Esophagus (tissue), 2 donors: Measurements from ENCODE around the gene PTAFR. TPM values are rescaled to one million over a fixed set of nuclear protein-coding genes. Genes with fewer than 3 reads are reported as not detected.
"Not testable (repeated sequence)": the region's sequence is repeated elsewhere in the genome, so short reads cannot be mapped to it uniquely, and the experiment has no call there.

Source experiments
- H3K27ac ChIP-seq, 2 donors: one replicate each; pipeline ENCODE4 v1.5.1; 2013; ENCODE audit warnings: low read depth in 2 of 2, mild to moderate bottlenecking in 2 of 2, inconsistent platforms in 1 of 2, low read length in 1 of 2, moderate library complexity in 1 of 2
- H3K27me3 ChIP-seq, 2 donors: one replicate each; pipeline ENCODE4 v1.6.1; 2013; ENCODE audit warnings: low read length in 2 of 2, control low read depth in 1 of 2, mild to moderate bottlenecking in 1 of 2; ENCODE audit not compliant: insufficient read depth in 2 of 2, control insufficient read depth in 1 of 2
- H3K36me3 ChIP-seq, 2 donors: one replicate each; pipeline ENCODE4 v1.6.1; 2013; ENCODE audit warnings: low read length in 1 of 2; ENCODE audit not compliant: control insufficient read depth in 2 of 2, insufficient read depth in 2 of 2
- H3K4me1 ChIP-seq, 2 donors: one replicate each; pipeline ENCODE4 v1.6.1; 2013; ENCODE audit warnings: low read length in 1 of 2; ENCODE audit not compliant: control insufficient read depth in 2 of 2, insufficient read depth in 2 of 2
- H3K4me3 ChIP-seq, 2 donors: one replicate each; pipeline ENCODE4 v1.5.1; 2013; ENCODE audit warnings: low read length in 2 of 2, mild to moderate bottlenecking in 2 of 2, low read depth in 1 of 2, moderate library complexity in 1 of 2
- H3K9me3 ChIP-seq, 2 donors: one replicate each; pipeline ENCODE4 v1.6.1; 2013; ENCODE audit warnings: mild to moderate bottlenecking in 2 of 2, low read depth in 1 of 2, low read length in 1 of 2, moderate library complexity in 1 of 2; ENCODE audit not compliant: control insufficient read depth in 2 of 2, insufficient read depth in 1 of 2
- WGBS, 2 donors: extraction: QIAGEN DNeasy Blood & Tissue Kit; methylation state at CpG; one replicate each; pipeline ENCODE4 v1.1.7; 2013; 5-methylcytosine and 5-hydroxymethylcytosine counted together
- polyA plus RNA-seq, 2 donors: library from polyadenylated mRNA; stranded (reverse); fragments of 200-250 nt; gene quantifications; one replicate each; pipeline ENCODE4 v1.2.3, GENCODE V29; 2013
- donor health status: healthy with polysubstance abuse.
- donor health status: Bipolar disorder and iron deficiency.

PTAFR gene
- polyA plus RNA-seq, 2 donors, result 2.4 to 3.1 TPM

DNA sequence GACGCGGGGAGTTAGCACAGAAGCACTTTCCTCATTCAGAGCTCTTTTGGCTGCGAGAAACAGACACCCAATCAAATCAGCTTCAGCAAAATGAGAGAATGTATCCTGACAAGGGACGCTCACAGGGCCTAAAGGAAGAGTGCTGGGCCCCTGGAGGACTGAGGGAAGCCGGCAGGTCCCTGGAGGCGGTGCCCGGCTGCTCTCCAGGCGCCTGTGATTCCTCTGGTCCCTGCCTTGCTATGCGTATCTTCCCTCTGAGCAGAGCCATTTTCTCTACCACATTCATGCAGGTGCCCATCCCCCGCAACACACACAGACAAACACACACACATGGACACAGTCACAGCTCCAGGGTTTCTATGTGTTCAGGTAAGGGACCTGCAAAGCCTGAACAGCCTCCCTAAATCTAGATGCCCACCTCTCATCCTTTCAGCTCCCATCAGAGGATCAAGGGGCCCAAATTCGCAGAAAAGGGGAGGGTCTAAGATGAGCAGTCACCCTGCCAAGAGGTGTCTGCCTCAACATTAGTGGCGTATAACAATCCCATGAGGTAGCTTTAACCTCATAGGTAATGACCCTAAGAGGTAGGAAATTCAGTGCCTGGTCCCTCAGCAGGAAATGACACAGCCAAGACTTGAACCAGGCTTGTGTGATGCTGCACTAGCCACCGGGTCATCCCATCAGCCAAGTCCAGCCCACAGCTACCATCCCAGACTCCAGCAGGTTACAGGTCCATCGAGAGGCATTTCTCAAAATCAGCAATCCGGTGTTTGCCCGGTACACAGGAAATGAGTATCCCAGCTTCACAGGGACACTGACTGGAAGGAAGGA lies 29.0 kb downstream of the PTAFR start:
- Histone ChIP-seq H3K27me3 (no peaks in the 10 kb centered on the region), H3K4me3 (no peak overlapping the region), H3K27ac (no peak overlapping the region), H3K9me3 (no peaks in the 10 kb centered on the region), H3K4me1 (no peaks in the 10 kb centered on the region), H3K36me3 (peaks cover 0 to 4% of the 10 kb centered on the region in 2 donors)
- WGBS, 2 donors, result 77 to 80% methylated on average over 16 of the region's 16 CpGs

DNA sequence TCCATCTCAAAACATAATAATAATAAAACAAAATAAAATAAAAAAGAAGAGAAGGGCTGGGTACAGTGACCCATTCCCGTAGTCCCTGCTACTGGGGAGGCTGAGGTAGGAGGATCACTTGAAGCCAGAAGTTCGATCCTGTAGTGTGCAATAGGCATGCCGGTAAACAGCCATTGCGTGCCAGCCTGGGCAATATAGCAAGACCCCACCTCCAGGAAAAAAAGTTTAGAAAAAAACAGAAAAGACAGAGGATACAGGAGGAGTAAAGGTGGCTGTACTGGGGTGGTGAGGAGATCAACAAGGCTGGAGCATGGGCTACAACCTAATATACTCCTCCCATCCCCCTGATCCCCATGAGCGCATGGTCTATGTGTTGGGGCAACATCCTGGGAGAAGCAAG lies 30.8 kb downstream of the PTAFR start:
- no peak overlapping the region for H3K4me3 ChIP-seq
- peaks cover 0 to 4% of the 10 kb centered on the region in 2 donors for H3K36me3 ChIP-seq
- no peak overlapping the region for H3K27ac ChIP-seq
- no peaks in the 10 kb centered on the region for H3K4me1 ChIP-seq
- H3K9me3 ChIP-seq, result no peaks in the 10 kb centered on the region
- H3K27me3 ChIP-seq, result no peaks in the 10 kb centered on the region
- WGBS, 2 donors, result 97 to 98% methylated on average over 5 of the region's 5 CpGs

DNA sequence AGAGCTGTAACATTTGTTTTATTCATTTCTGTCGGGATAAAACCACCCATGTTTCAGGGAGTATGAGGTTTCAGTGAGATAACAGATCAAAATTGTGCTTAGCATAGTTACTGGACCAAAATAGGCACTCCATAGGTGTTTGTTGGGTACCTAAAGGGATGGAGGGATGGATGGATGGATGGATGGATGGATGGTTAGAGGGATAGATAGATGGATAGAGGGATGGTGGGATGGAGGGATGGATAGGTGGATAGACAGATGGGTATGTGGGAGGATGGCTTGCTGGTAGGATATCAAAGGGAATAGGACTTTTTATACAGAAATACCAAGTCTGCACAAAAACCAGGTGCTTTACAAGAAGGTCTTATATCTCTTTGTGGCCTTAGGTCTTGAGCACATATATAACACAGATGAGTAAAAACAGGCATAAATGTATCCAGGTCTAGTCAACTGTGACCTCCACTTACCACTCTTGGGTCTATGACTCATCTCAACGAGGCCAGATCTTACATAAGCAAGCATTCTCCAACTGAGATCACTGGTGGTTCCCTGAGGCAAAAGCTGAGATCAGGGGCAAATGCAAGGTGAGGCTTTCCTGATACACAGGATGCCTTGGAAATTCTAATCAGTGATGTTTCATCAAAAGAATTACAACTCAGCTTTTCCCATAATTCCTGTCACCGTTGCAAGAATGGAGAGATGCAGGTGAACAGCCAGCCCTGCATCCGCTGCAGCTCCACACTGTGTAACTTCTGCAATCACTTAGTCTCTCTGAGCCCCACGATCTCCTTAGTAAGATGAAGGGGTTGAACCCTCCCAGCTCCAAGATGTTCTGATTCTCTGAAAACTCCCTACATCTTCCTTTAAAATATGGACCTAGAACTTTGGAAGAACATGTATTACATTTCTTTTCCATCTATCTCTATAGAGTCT lies 32.0 kb downstream of the PTAFR start:
- H3K36me3 ChIP-seq, result no peaks in the 10 kb centered on the region
- no peaks in the 10 kb centered on the region for H3K9me3 ChIP-seq
- H3K4me1 ChIP-seq, result no peaks in the 10 kb centered on the region
- no peak overlapping the region for H3K27ac ChIP-seq
- no peaks in the 10 kb centered on the region for H3K27me3 ChIP-seq
- H3K4me3 ChIP-seq, result no peak overlapping the region
- 62 to 68% methylated on average over 5 of the region's 5 CpGs for WGBS, 2 donors

DNA sequence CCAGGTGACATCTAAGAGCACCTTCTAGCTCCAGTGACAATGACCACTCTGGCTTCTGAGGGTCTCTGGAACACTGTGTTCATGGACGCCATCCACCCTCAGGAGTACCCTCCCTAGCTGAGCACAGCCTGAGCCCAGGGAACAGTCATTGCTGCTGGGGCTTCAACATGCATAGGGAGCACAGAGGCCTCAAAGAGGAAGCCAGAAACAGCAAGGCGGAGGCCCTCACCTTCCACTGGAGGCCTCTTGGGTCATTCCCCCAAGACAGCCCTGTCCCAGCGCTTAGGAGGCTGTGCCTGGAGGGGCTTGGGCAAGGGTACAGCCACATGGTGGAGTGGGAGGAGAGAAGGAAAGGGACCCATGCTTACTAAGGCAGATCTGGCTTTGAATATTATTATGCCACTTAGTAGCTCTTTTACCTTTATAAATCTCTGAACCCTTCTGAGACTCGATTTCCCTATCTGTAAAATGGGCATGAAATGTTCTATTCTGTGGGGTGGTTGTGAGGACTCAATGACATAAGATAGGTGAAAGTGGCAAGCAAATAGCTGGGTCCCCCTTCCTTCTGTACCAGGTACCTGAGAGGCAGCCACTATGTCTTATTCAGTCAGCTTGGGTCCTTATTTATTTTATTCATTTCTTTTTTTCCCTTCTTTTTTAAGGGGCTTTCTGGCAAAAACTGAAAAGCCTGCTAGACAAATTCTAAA lies 32.8 kb downstream of the PTAFR start:
- Histone ChIP-seq H3K9me3 (no peaks in the 10 kb centered on the region), H3K27me3 (no peaks in the 10 kb centered on the region), H3K36me3 (no peaks in the 10 kb centered on the region), H3K27ac (no peak overlapping the region), H3K4me3 (no peak overlapping the region), H3K4me1 (no peaks in the 10 kb centered on the region)
- 93 to 94% methylated on average over 4 of the region's 4 CpGs for WGBS, 2 donors

DNA sequence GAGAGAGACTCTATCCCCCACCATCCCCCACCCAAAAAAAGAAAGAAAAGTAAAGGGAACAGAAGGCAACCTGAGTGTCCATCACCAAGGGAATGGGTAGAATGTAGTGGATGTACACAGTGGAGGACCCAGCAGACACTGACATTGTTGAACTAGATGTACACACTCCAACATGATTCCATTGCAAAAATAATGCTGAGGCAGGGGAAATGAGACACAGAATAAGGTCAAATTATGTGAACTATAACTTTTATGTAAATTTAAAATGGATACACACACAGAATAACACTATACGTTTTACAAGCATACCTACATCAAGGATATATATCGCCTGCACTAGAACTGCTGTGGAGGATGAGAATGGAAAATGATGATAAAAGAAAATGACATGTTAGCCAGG lies 34.8 kb downstream of the PTAFR start:
- Histone ChIP-seq H3K9me3 (no peaks in the 10 kb centered on the region), H3K4me3 (no peak overlapping the region), H3K27me3 (no peaks in the 10 kb centered on the region), H3K4me1 (no peaks in the 10 kb centered on the region), H3K27ac (no peak overlapping the region), H3K36me3 (no peaks in the 10 kb centered on the region)
- WGBS, 2 donors, result 90 to 94% methylated on average over 2 of the region's 2 CpGs

DNA sequence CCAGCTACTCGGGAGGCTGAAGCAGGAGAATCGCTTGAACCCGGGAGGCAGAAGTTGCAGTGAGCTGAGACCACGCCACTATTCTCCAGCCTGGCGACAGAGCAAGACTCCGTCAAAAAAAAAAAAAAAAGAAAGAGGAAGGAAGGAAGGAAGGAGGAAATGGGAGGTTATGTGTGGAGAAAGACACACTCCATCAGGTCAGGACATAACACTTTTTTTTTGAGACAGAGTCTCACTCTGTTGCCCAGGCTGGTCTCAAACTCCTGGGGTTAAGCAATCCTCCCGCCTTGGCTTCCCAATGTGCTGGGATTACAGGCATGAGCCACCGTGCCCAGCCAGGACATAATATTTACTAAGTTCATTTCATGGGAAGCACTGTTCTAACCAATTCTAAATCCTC lies 36.6 kb downstream of the PTAFR start:
- H3K27ac ChIP-seq, H3K4me1 ChIP-seq, H3K9me3 ChIP-seq, H3K36me3 ChIP-seq, H3K27me3 ChIP-seq, H3K4me3 ChIP-seq: not testable (repeated sequence)
- WGBS, 2 donors, result 77 to 80% methylated on average over 8 of the region's 8 CpGs

DNA sequence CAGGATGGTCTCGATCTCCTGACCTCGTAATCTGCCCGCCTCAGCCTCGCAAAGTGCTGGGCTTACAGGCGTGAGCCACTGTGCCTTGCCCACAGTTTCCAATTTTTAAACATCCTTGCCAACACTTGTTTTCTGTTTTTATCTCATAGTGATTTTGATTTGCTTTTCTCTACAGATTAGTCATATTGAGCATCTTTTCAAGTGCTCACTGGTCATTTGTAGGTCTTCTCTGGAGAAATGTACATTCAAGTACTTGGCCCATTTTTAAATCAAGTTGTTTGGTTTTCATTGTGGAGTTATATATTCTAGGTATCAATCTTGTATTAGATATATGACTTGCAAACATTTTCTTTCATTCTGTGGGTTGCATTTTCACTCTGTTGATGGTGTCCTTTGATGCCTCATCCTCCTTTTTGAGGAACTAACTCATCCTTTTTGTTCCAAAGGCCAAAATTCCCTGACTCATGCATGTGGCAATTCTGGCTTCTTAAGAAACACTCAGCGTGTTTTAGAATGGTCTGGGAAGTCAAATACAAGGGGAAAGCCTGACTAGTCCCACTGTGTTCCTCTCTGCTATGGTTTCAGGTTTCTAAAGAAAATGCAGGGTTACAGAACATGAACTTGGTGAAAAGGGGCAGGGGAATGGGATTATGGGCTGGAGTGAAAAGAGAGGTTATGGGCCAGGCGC lies 37.3 kb downstream of the PTAFR start:
- Histone ChIP-seq H3K4me3 (no peak overlapping the region), H3K4me1 (no peaks in the 10 kb centered on the region), H3K27ac (no peak overlapping the region), H3K36me3 (no peaks in the 10 kb centered on the region), H3K9me3 (no peaks in the 10 kb centered on the region), H3K27me3 (no peaks in the 10 kb centered on the region)
- WGBS, 2 donors, result 70 to 76% methylated on average over 7 of the region's 7 CpGs

DNA sequence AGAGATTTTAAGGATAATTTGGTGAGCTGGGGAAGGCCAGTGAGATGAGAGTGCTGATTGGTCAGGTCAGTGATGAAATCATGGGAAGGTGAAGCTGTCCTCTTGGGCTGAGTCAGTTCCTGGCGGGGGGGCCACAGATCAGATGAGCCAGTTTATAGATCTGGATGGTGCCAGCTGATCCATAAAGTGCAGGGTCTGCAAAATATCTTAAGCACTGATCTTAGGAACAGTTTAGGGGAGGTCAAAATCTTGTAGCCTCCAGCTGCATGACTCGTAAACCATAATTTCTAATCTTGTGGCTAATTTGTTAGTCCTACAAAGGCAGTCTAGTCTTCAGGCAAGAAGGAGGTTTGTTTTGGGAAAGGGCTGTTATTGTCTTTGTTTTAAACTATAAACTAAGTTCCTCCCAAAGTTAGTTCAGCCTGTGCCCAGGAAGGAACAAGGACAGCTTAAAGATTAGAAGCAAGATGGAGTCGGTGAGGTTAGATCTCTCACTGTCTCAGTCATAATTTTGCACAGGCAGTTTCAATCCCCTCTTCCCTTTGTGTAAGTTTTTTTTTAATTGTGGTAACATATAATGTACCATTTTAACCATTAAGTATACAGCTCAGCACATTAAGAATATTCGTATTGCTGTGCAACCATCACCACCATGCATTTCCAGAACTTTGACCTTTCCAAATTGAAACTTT lies 39.4 kb downstream of the PTAFR start:
- Histone ChIP-seq H3K36me3 (no peaks in the 10 kb centered on the region), H3K4me3 (no peak overlapping the region), H3K27me3 (no peaks in the 10 kb centered on the region), H3K4me1 (no peaks in the 10 kb centered on the region), H3K9me3 (no peaks in the 10 kb centered on the region), H3K27ac (no peak overlapping the region)
- 75 to 81% methylated on average over 4 of the region's 4 CpGs for WGBS, 2 donors
